ENCODE data around the gene SECISBP2.
"Not testable (repeated sequence)": the region's sequence is repeated elsewhere in the genome, so short reads cannot be mapped to it uniquely, and the experiment has no call there.

Gene SECISBP2, protein sequence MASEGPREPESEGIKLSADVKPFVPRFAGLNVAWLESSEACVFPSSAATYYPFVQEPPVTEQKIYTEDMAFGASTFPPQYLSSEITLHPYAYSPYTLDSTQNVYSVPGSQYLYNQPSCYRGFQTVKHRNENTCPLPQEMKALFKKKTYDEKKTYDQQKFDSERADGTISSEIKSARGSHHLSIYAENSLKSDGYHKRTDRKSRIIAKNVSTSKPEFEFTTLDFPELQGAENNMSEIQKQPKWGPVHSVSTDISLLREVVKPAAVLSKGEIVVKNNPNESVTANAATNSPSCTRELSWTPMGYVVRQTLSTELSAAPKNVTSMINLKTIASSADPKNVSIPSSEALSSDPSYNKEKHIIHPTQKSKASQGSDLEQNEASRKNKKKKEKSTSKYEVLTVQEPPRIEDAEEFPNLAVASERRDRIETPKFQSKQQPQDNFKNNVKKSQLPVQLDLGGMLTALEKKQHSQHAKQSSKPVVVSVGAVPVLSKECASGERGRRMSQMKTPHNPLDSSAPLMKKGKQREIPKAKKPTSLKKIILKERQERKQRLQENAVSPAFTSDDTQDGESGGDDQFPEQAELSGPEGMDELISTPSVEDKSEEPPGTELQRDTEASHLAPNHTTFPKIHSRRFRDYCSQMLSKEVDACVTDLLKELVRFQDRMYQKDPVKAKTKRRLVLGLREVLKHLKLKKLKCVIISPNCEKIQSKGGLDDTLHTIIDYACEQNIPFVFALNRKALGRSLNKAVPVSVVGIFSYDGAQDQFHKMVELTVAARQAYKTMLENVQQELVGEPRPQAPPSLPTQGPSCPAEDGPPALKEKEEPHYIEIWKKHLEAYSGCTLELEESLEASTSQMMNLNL

DNA sequence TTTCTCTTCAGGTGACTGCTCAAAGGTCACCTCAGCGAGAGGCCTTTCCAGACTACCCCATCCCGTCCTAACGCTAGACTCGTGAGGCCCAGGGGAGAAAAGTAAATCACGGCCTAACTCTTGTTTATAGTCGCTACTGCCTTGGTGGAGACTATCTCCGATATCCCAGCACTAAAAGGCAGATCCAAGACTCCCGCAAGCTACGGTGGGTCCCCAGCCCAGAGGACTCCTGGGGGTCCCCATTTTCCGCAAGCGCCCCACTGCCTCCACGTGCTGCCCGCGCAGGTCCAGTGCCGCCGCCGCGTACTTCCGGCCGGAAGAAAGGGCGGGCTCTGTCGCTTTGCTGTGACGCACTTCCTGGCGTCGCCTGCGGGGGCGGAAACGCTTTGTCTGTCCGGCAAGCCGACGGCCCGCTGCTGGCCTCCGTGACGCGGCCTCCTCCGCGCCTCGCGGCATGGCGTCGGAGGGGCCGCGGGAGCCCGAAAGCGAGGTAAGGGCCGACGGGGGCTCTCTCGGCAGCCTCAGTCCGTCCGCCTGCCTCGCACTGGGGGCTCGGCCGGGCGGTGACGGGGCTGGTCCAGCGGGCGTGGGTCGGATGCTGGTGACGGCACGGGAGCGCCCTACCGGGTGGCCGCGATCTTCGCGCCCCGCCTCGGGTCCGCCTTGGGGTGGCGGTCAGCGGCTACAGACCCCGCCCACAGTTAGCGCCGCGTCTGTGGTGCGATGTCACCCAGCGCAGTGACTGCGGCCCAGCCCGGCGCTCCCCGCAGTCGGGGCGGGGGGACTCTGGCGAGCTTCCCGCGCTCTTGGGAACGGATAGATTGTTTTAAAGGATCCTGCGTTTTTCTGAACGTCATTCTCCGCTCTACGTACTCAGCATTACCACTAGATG is at the start of gene SECISBP2:
TSS of gene SECISBP2 (plus strand) at position 378 of the 892 bp plus-strand sequence. CDS start at position 455, 77 bp downstream.
- in situ Hi-C loops (cut with MboI; ENCODE audit: low sequenced_read_pairs) = no loop called here

DNA sequence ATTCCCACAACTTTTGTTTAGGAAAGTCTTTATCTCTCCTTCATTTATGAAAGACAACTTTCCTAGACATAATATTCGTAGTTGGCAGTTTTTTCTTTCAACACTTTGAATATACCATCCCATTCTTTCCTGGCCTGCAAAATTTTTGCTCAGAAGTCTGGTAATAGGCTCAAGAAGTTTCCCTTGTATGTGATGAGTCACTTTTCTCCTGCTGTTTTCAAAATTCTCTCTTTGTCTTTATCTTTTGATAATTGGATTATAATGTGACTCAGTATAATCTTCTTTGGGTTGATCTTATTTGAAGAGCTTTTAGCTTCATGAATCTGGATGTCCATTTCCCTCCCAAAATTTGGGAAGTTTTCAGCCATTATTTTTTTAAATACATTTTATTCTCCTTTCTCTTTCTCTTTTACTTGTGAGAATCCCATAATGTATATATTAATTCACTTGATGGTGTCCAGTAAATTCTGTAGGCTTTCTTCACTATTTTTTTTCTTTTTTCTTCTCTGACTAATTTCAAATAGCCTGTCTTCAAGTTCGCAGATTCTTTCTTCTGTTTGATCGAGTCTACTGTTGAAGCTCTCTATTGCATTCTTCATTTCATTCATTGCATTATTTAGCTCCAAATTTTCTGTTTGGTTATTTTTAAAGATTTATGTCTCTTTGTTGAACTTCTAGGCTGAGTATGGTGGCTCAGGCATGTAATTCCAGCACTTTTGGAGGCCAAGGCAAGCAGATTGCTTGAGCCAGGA is 44.6 kb upstream of the SECISBP2 start:
- in situ Hi-C loops (cut with MboI; ENCODE audit: low sequenced_read_pairs) = no loop called here

DNA sequence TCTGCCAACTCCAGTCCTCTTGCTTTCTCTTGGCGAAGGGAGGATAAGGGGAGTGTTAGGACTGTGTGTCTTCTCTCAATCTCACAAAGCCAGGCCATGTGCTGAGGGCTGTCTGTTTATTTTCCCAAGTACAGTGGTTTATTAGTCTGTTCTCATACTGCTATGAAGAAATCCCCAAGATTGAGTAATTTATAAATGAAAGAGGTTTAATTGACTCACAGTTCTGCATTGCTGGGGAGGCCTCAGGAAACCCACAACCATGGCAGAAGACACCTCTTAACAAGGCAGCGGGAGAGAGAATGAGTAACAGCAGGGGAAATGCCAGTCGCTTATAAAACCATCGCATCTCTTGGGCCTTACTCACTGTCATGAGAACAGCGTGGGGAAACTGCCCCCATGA is 43.5 kb upstream of the SECISBP2 start:
- in situ Hi-C loops (cut with MboI; ENCODE audit: low sequenced_read_pairs) = no loop called here

DNA sequence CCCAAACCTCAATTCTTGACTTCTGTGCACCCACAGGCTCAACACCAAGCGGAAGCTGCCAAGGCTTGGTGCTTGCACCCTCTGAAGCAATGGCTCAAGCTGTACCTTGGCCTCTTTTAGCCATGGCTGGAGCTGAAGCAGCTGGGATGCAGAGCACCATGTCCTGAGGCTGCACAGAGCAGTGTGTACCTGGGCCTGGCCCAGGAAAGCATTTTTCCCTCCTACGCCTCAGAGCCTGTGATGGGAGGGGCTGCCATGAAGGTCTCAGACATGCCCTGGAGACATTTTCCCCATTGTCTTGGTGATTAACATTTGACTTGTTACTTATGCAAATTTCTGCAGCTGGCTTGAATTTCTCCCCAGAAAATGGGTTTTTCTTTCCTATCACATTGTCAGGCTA is 42.3 kb upstream of the SECISBP2 start:
- in situ Hi-C loops (cut with MboI; ENCODE audit: low sequenced_read_pairs) = not testable (repeated sequence)

DNA sequence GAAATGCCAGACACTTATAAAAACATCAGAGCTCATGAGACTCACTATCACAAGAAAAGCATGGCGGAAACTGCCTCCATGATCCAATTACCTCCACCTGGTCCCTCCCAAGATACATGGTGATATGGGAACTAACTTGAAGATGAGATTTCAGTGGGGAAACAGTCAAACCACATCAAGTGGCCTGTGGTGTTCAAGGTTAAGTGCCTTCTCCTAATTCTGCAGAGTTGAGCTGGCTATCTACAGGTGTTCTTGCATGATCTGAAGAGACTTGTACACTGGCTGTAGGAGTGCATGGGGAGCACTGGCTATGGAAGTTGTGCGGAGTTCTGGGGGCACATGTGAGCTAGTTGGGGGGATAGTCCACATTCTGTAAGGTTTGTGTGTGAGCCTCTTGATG is 41.3 kb upstream of the SECISBP2 start:
- in situ Hi-C loops (cut with MboI; ENCODE audit: low sequenced_read_pairs) = no loop called here

DNA sequence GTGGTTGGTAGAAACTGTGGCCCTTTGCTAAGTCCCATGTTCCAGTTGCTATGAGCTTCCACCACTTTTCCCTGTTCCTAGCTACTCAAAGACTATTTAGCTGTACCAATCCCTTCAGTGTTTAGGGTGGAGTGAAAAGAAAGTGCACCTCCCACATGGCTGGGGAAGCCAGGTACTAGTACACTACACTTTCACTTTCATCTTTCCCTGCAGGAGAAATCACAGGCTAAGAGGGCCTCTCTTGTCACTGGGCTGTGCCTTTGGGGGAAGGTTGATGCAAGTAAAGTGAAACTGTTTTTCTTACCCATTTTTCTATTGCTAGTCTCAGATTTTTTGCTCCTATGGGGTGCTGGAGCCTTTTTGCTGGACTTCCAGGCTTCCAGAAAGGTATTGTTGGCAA is 40.8 kb upstream of the SECISBP2 start:
- in situ Hi-C loops (cut with MboI; ENCODE audit: low sequenced_read_pairs) = no loop called here

DNA sequence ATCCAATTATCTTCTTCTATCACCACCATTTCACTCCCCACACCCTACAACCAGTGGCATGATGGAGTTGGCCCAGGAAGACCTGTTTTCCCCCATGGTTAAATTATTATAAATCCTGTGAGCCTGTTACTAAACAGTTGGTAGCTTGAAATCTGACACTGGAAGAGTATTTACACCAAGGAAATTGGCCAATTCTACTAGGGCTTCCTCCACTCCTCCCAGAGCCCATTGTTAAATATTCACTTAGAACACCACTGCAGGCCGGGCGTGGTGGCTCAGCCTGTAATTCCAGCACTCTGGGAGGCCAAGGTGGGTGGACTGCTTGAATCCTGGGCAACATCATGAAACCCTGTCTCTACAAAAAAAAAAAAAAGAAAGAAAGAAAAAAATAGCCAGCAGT is 39.7 kb upstream of the SECISBP2 start:
- in situ Hi-C loops (cut with MboI; ENCODE audit: low sequenced_read_pairs) = no loop called here

DNA sequence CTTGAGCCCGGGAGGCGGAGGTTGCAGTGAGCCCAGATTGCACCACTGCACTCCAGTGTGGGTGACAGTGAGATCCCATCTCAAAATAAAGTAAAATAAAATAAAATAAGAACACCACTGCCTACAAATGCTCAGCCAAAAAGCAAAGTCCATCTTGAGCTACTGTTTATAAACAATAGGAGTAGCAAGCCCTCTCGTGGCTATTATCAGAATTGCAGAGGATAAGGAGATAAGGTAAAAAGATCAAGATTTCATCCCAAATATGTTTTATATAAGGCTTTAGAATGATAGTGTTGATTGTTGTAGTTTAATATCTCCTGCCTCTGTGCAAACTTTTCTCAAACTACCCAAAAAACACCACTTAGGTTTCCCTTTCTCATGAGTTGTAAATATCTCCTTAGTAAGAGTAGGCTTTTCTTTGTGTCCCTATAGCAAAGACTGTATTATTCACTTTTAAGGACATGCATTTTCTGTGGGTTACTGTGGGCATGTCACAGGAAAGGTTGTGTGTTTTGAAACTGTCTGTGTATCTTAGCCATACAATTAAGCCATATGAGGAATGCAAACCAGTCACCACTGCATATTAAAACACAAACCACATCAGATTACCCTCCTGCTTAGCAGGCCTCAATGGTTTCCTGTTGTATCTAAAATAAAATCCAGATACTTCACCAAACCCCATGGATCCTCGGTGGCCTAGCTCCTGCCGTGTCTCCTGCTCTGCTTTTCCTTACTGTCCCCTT is 39.1 kb upstream of the SECISBP2 start:
- in situ Hi-C loops (cut with MboI; ENCODE audit: low sequenced_read_pairs) = no loop called here

DNA sequence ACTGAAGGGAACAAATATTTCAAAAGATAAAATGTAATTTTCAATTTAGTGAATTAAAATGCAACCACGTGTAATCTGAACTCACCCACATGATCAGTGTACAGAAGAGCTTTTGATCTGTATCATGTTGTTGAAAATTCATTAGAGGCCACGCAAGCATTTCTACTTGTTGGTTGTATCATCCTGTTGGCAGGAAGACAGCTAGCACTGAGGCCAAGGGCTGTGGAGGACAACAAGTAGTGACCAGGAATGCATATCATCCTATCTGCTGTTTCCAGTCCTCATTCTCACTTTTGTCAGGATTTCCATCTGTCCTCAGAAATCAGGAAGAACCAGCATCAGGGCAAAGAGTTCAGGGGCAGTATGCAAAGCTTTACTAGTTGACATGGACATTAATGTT is 37.2 kb upstream of the SECISBP2 start:
- in situ Hi-C loops (cut with MboI; ENCODE audit: low sequenced_read_pairs) = no loop called here

DNA sequence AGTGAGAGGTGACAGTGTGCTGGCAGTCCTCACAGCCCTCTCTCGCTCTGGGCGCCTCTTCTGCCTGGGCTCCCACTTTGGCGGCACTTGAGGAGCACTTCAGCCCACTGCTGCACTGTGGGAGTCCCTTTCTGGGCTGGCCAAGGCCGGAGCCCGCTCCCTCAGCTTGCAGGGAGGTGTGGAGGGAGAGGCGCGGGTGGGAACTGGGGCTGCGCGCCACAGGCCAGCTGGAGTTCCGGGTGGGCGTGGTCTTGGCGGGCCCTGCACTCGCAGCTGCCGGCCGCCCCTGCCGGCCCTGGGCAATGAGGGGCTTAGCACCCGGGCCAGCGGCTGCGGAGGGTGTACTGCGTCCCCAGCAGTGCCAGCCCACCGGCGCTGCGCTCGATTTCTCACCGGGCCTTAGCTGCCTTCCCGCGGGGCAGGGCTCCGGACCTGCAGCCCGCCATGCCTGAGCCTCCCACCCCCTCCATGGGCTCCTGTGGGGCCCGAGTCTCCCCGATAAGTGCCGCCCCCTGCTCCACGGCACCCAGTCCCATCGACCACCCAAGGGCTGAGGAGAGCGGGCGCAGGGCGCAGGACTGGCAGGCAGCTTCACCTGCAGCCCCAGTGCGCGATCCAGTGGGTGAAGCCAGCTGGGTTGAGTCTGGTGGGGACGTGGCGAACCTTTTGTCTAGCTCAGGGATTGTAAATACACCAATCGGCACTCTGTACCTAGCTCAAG is 35.9 kb upstream of the SECISBP2 start:
- in situ Hi-C loops (cut with MboI; ENCODE audit: low sequenced_read_pairs) = not testable (repeated sequence)

DNA sequence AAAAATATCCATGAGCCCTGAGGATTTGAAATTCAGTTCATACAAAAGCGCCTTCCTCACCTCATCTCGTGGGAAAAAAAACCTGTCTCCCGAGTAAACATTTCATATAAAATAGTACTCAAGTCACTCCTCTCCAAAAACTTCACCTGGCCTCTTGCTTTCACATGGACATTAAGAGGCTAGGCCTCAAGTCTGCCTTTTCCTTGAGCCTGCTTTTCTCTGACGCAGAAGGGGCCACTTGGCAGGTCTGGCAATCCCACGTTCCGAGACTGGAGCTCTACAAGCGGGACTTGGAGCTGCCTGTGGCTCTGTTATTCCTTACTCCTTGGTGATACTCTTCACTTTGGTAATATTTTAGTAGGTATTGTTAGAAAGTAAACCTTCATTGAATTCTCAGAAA is 34.2 kb upstream of the SECISBP2 start:
- in situ Hi-C loops (cut with MboI; ENCODE audit: low sequenced_read_pairs) = no loop called here

DNA sequence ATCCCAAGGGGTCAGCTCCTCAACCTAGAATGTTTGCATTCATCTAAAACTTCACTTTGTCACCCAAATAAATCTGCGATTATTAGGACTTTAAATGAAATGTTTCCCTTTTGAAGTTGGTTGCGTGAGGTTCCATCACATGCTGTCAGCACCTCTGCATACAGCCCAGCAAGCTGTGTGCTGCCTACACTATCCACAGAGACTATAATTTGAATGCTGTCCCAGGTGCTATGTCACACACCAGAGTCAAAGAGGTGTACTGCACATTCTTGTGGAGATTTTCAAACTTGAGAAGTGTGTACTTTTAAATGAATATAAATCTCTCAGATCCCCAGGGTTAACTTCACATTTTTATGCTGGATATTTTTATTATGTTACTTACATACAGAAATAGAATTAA is 26.6 kb upstream of the SECISBP2 start:
- in situ Hi-C loops (cut with MboI; ENCODE audit: low sequenced_read_pairs) = no loop called here

DNA sequence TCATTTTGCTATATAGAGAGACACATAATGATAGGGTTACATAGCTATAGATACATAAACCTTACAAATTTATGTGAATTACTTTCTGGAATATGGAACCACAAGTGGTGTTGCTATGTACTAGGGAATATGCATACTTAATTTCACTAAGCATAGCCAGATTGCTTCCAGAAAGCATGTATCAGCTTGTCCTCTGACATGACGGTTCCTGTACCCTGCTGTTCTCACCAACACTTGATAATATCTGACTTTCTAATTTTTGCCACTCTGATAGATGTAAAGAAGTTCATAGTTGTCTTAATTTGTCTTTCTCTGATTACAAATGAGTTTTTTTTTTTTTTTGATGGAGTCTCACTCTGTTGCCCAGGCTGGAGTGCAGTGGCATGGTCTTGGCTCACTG is 25.3 kb upstream of the SECISBP2 start:
- in situ Hi-C loops (cut with MboI; ENCODE audit: low sequenced_read_pairs) = no loop called here

DNA sequence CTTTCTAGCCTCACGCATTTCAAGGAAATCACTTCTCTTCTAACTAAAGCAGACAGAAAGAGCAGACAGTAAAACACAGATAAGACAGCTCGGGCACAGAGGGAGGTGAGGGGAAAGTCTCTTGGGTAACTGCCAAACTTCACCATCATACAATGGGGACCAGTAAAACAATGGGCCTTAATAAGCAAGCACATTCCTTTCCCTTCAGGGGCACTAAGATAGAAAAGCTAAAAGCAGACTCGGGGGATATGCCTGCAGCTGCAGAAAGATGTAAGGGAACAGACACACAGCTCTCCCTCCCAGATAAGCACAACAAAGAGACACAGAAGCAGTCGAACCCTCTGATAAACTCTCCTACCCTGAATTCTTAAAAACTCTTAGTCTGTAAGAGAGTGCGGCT is 22.9 kb upstream of the SECISBP2 start:
- in situ Hi-C loops (cut with MboI; ENCODE audit: low sequenced_read_pairs) = no loop called here

DNA sequence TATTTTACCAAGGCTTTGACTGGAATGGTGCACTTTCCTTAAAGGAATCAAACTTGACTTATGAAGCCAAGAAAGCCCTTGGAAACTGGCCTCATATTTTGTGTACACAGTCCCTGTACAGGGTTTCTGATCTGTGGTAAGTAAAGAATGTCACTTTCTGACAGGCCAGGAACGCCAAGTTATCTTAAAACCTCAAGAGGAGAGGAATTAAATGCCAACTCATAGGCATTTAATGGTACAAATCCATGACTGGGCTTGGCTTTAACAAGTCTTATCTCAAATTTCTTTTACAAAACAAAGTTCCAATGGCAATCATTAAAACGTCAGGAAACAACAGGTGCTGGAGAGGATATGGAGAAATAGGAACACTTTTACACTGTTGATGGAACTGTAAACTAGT is 16.3 kb upstream of the SECISBP2 start:
- in situ Hi-C loops (cut with MboI; ENCODE audit: low sequenced_read_pairs) = not testable (repeated sequence)

DNA sequence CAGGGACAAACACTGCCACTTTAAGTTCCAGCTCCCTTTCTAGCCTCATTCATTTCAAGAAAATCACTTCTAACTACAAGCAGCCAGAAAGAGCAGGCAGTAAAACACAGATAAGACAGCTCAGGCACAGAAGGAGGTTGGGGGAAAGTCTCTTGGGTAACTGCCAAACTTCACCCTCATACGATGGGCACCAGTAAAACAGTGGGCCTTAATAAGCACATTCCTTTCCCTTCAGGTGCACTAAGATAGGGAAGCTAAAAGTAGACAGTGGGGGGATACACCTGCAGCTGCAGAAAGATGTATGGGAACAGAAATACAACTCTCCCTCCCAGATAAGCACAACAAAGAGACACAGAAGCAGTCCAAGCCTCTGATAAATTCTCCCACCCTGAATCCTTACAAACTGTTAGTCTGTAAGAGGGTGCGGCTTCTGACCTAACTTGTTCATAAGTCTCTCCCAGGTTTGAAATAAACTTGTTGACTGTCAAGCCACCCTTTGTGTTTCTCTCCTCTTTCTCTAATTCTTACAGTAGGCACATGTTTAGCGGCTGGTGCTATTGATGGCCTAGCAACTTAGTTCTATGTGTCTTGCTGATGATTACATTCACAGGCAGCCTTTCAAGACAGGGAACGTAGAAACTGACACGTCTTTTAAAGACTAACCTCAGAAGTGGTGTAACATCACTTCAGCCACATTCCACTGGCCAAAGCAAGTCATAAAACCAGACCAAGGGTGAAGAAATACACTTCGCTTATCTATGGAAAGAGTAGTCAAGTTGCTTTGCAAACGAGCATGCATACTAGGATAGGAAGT is 14.1 kb upstream of the SECISBP2 start:
- in situ Hi-C loops (cut with MboI; ENCODE audit: low sequenced_read_pairs) = no loop called here

DNA sequence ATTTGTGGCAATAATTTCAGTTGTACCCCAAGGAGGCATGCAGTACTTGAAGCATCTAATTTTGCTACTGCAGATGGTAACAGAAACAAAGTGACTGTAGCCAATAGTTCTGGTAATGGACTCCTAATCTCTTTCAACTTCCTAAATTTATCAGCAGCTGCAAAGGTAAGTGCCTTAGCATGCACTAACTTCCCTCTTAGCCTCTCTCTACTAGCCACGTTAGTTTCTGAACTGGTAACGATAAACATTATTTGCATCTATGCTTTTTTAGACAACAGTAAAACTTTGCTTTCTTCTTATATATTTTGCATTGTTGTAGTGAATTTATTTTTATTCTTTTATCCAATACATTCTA is 13.5 kb upstream of the SECISBP2 start:
- in situ Hi-C loops (cut with MboI; ENCODE audit: low sequenced_read_pairs) = no loop called here

DNA sequence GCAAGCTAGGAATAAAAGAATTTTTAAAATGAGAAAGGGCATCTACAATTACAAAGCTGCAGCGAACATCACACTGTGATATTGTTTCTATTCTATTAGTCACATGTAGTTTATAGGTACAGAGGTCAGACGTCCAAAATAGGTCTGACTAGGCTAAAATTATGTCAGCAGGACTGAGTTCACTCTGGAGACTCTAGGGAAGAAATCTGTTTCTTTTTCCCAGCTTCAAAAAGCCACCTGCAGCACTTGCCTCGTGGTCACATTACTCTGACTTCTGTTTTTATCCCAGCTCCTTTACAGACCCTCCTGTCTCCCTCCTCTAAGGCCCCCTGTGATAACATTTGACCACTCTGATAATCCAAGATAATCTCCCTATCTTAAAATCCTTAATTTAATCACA is 12.4 kb upstream of the SECISBP2 start:
- in situ Hi-C loops (cut with MboI; ENCODE audit: low sequenced_read_pairs) = no loop called here
